HG02678 (cell line): ENCODE results near the gene ZNF426.

Experiments used
- ATAC-seq: cut with Tn5 transposase; IDR thresholded peaks from one replicate; pipeline ENCODE4 v1.9.1; 2021; ENCODE audit warnings: mild to moderate bottlenecking, moderate library complexity; ENCODE audit not compliant: unreplicated experiment

The ZNF426 gene

GRCh38 chr19:9498183-9498902, 40.1 kb downstream of the ZNF426 start, which contains the start of gene ZNF560:
ZNF560 (minus strand) TSS chr19:9498616; CDS start chr19:9475313, 23,303 bp downstream.
- ATAC-seq, result no peak

- ATAC-seq, result no peak
These were observed 44.3 kb downstream of the ZNF426 start for GRCh38 chr19:9494096-9494495.

- ATAC-seq, result no peak
These were observed 51.4 kb downstream of the ZNF426 start for GRCh38 chr19:9487016-9487415.

- ATAC-seq, result no peak
These were observed 53.3 kb downstream of the ZNF426 start for GRCh38 chr19:9485140-9485539.

GRCh38 chr19:9474975-9475374, 63.5 kb downstream of the ZNF426 start:
- ATAC-seq, result no peak
